GM12801 (cell line): ENCODE data around the gene MT1X.

Experiments used
- CTCF ChIP-seq: IDR thresholded peaks from one replicate; pipeline ENCODE4 v1.5.1; 2011; ENCODE audit warnings: control low read depth; ENCODE audit not compliant: insufficient read length; ENCODE audit errors: extremely low read depth

The MT1X gene

GRCh38 chr16:56681939-56682702, at the start of gene MT1X:
Gene MT1X (plus strand): TSS chr16:56682470. CDS start chr16:56682541, 71 bp downstream.
- no peak for TF ChIP-seq CTCF

GRCh38 chr16:56632848-56633365, 49.4 kb upstream of the MT1X start:
- no peak for TF ChIP-seq CTCF

- no peak for TF ChIP-seq CTCF
Measured at GRCh38 chr16:56633535-56633934, 48.7 kb upstream of the MT1X start.

GRCh38 chr16:56634715-56635440, 47.4 kb upstream of the MT1X start:
- no peak for TF ChIP-seq CTCF

- no peak for TF ChIP-seq CTCF
Measured at GRCh38 chr16:56635441-56635967, 46.8 kb upstream of the MT1X start.

- no peak for TF ChIP-seq CTCF
Measured at GRCh38 chr16:56636616-56637413, 45.5 kb upstream of the MT1X start.
